Calu3 (cell line): Measurements from ENCODE around the gene SCN5A. TPM values are rescaled to one million over a fixed set of nuclear protein-coding genes. Genes with fewer than 3 reads are reported as not detected.

ENCODE experiments used
- BruUV-seq: library from RNA; stranded (reverse); fragments of 400-500 nt; replicated peaks from 2 replicates; lab custom pipeline; 2021; lab: Mats Ljungman, UMichigan
- CTCF ChIA-PET: fragments of 300-600 bp; sonication (Branson Sonifier 250); formaldehyde crosslinking; loops from one replicate; lab custom pipeline; 2022; ENCODE audit warnings: antibody characterized with exemption; lab: Charles Lee
- DNase-seq: peaks from one replicate; pipeline ENCODE4 v3.0.0; 2022
- H3K27ac Mint-ChIP-seq: one replicate; pipeline ENCODE4 v1.8.0; 2022; ENCODE audit warnings: mixed read lengths; ENCODE audit not compliant: unreplicated experiment
- H3K27me3 Mint-ChIP-seq: one replicate; pipeline ENCODE4 v1.8.0; 2022; ENCODE audit warnings: mixed read lengths; ENCODE audit not compliant: unreplicated experiment
- H3K36me3 Mint-ChIP-seq: one replicate; pipeline ENCODE4 v1.8.0; 2022; ENCODE audit warnings: mild to moderate bottlenecking, moderate library complexity, mixed read lengths; ENCODE audit not compliant: insufficient read depth, unreplicated experiment
- H3K4me1 Mint-ChIP-seq: one replicate; pipeline ENCODE4 v1.8.0; 2022; ENCODE audit warnings: mild to moderate bottlenecking, low read depth, mixed read lengths; ENCODE audit not compliant: unreplicated experiment
- H3K4me3 Mint-ChIP-seq: one replicate; pipeline ENCODE4 v1.8.0; 2022; ENCODE audit warnings: mild to moderate bottlenecking, low read depth, moderate library complexity, mixed read lengths; ENCODE audit not compliant: unreplicated experiment
- H3K9me3 Mint-ChIP-seq: one replicate; pipeline ENCODE4 v1.8.0; 2022; ENCODE audit warnings: low read depth, mixed read lengths; ENCODE audit not compliant: unreplicated experiment
- CTCF ChIP-seq: fragments of 200-600 bp; IDR thresholded peaks from one replicate; pipeline ENCODE4 v1.8.0; 2022; ENCODE audit warnings: antibody characterized with exemption; ENCODE audit not compliant: unreplicated experiment
- intact Hi-C: fragments of 100-400 bp; cut with micrococcal nuclease; formaldehyde crosslinking; loops from one replicate; pipeline ENCODE4 v1.10.0; 2022; ENCODE audit not compliant: unreplicated experiment
- total RNA-seq: library from RNA; stranded (reverse); gene quantifications from 2 replicates; pipeline ENCODE4 v1.2.3, GENCODE V29; 2022

The SCN5A gene
- total RNA-seq, 1 experiment from 2014 or later = 0.61 TPM

GRCh38 chr3:38510631-38511030, 138.9 kb downstream of the SCN5A start:
- no peaks in the 10 kb centered on the region for H3K4me1 Mint-ChIP-seq
- TF ChIP-seq CTCF = no peak
- no peaks in the 10 kb centered on the region for H3K9me3 Mint-ChIP-seq
- intact Hi-C loops = no loop called here
- H3K27ac Mint-ChIP-seq = no peak overlapping the region
- H3K4me3 Mint-ChIP-seq = no peak overlapping the region
- peaks cover 9% of the 10 kb centered on the region for H3K36me3 Mint-ChIP-seq
- BruUV-seq = no TSS peak
- no peak for DNase-seq
- CTCF ChIA-PET = interaction anchor here (0.6 kb wide), 1 partner anchor 226 kb away, joined by 4 read pairs; no protein-coding TSS in a partner anchor
- no peaks in the 10 kb centered on the region for H3K27me3 Mint-ChIP-seq

GRCh38 chr3:38509732-38510131, 139.8 kb downstream of the SCN5A start:
- H3K4me1 Mint-ChIP-seq = no peaks in the 10 kb centered on the region
- DNase-seq = no peak
- no peak for TF ChIP-seq CTCF
- H3K36me3 Mint-ChIP-seq = peaks cover 9% of the 10 kb centered on the region
- CTCF ChIA-PET = no interaction called here
- H3K4me3 Mint-ChIP-seq = no peak overlapping the region
- intact Hi-C loops = no loop called here
- H3K27ac Mint-ChIP-seq = no peak overlapping the region
- no TSS peak for BruUV-seq
- H3K9me3 Mint-ChIP-seq = no peaks in the 10 kb centered on the region
- H3K27me3 Mint-ChIP-seq = no peaks in the 10 kb centered on the region

GRCh38 chr3:38507120-38507519, 142.4 kb downstream of the SCN5A start:
- no peak overlapping the region for H3K4me3 Mint-ChIP-seq
- H3K36me3 Mint-ChIP-seq = peaks cover 9% of the 10 kb centered on the region
- H3K27me3 Mint-ChIP-seq = no peaks in the 10 kb centered on the region
- no peaks in the 10 kb centered on the region for H3K9me3 Mint-ChIP-seq
- no TSS peak for BruUV-seq
- no peak for DNase-seq
- CTCF ChIA-PET = interaction anchor here (1.1 kb wide), 1 partner anchor 27 kb away, joined by 3 read pairs; no protein-coding TSS in a partner anchor
- H3K27ac Mint-ChIP-seq = no peak overlapping the region
- intact Hi-C loops = no loop called here
- no peak for TF ChIP-seq CTCF
- no peaks in the 10 kb centered on the region for H3K4me1 Mint-ChIP-seq

- intact Hi-C loops = no loop called here
- Mint-ChIP-seq H3K27me3 (no peaks in the 10 kb centered on the region), H3K36me3 (peaks cover 17% of the 10 kb centered on the region), H3K27ac (no peak overlapping the region), H3K4me1 (no peaks in the 10 kb centered on the region), H3K9me3 (no peaks in the 10 kb centered on the region), H3K4me3 (no peak overlapping the region)
- CTCF ChIA-PET = interaction anchor here (0.6 kb wide), 1 partner anchor 158 kb away, joined by 5 read pairs; no protein-coding TSS in a partner anchor
- no TSS peak for BruUV-seq
- no peak for DNase-seq
- TF ChIP-seq CTCF = no peak
Measured at GRCh38 chr3:38500688-38501417, 148.6 kb downstream of the SCN5A start.

Other genes with a start within 250 kb of the SCN5A start
- gene ACVR2B, start 195.8 kb downstream of the SCN5A start, total RNA-seq = 5.2 and 6.2 TPM in 2 replicates
- 11.2 and 13.2 TPM in 2 replicates for gene EXOG, start 153.3 kb downstream of the SCN5A start, total RNA-seq
- gene SCN10A, start 166.5 kb upstream of the SCN5A start, total RNA-seq = not detected in 2 replicates